Astrocyte (in vitro differentiated cells and primary cell): Measurements from ENCODE around the gene KLHDC10.

ENCODE experiments used
- CTCF ChIP-seq: IDR thresholded peaks from 2 replicates; pipeline ENCODE4 v1.5.1; 2011; ENCODE audit warnings: low read depth, mild to moderate bottlenecking, inconsistent platforms, low read length, moderate library complexity; ENCODE audit not compliant: insufficient read depth
- EZH2 ChIP-seq: IDR thresholded peaks from 2 replicates; pipeline ENCODE4 v1.6.1; 2012; ENCODE audit warnings: mild to moderate bottlenecking, low read length, inconsistent platforms; ENCODE audit not compliant: insufficient read depth

GRCh38 chr7:130182990-130183389 lies 112.7 kb downstream of the KLHDC10 start:
- TF ChIP-seq CTCF (no peak), EZH2 (no peak)
